Measurements from ENCODE around the gene MED9. TPM values are rescaled to one million over a fixed set of nuclear protein-coding genes. Genes with fewer than 3 reads are reported as not detected.

The MED9 gene
- total RNA-seq, 2 experiments from 2014 or later: 13.8 to 15.0 TPM

- H3K36me3 Mint-ChIP-seq: peaks cover 22% of the 10 kb centered on the region
- peaks cover 15% of the 10 kb centered on the region for H3K27me3 Mint-ChIP-seq
- no peak overlapping the region for H3K27ac Mint-ChIP-seq
- DNase-seq: no peak
- H3K4me1 Mint-ChIP-seq: peaks cover 19% of the 10 kb centered on the region
- no peak overlapping the region for H3K4me3 Mint-ChIP-seq
- H3K9me3 Mint-ChIP-seq: no peaks in the 10 kb centered on the region
Measured at GRCh38 chr17:17492085-17492484, 15.3 kb downstream of the MED9 start.

- Mint-ChIP-seq H3K27me3 (peaks cover 15% of the 10 kb centered on the region), H3K27ac (no peak overlapping the region), H3K9me3 (no peaks in the 10 kb centered on the region), H3K4me3 (no peak overlapping the region), H3K4me1 (peaks cover 18% of the 10 kb centered on the region), H3K36me3 (peaks cover 18% of the 10 kb centered on the region)
- no peak for DNase-seq
Measured at GRCh38 chr17:17492571-17492970, 15.8 kb downstream of the MED9 start.

- H3K4me3 Mint-ChIP-seq: no peak overlapping the region
- H3K9me3 Mint-ChIP-seq: no peaks in the 10 kb centered on the region
- peaks cover 12% of the 10 kb centered on the region for H3K4me1 Mint-ChIP-seq
- H3K27ac Mint-ChIP-seq: no peak overlapping the region
- peaks cover 11% of the 10 kb centered on the region for H3K36me3 Mint-ChIP-seq
- DNase-seq: no peak
- H3K27me3 Mint-ChIP-seq: peaks cover 15% of the 10 kb centered on the region
Measured at GRCh38 chr17:17493249-17493985, 16.6 kb downstream of the MED9 start.

GRCh38 chr17:17493986-17494466, 17.2 kb downstream of the MED9 start:
- Mint-ChIP-seq H3K27ac (no peak overlapping the region), H3K9me3 (no peaks in the 10 kb centered on the region), H3K27me3 (peaks cover 15% of the 10 kb centered on the region), H3K4me1 (peaks cover 12% of the 10 kb centered on the region), H3K36me3 (peaks cover 8% of the 10 kb centered on the region), H3K4me3 (no peak overlapping the region)
- no peak for DNase-seq

GRCh38 chr17:17494499-17494869, 17.7 kb downstream of the MED9 start:
- no peak overlapping the region for H3K4me3 Mint-ChIP-seq
- H3K36me3 Mint-ChIP-seq: peaks cover 8% of the 10 kb centered on the region
- H3K4me1 Mint-ChIP-seq: peaks cover 11% of the 10 kb centered on the region
- H3K27me3 Mint-ChIP-seq: peaks cover 15% of the 10 kb centered on the region
- no peak overlapping the region for H3K27ac Mint-ChIP-seq
- H3K9me3 Mint-ChIP-seq: no peaks in the 10 kb centered on the region
- no peak for DNase-seq

GRCh38 chr17:17494870-17495535, 18.2 kb downstream of the MED9 start:
- Mint-ChIP-seq H3K9me3 (no peaks in the 10 kb centered on the region), H3K27ac (no peak overlapping the region), H3K4me1 (peaks cover 9% of the 10 kb centered on the region), H3K27me3 (peaks cover 15% of the 10 kb centered on the region), H3K4me3 (peak overlapping the region; percentile 58), H3K36me3 (peaks cover 5% of the 10 kb centered on the region)
- peak; percentile 24 for DNase-seq

- peaks cover 5% of the 10 kb centered on the region for H3K36me3 Mint-ChIP-seq
- H3K27ac Mint-ChIP-seq: no peak overlapping the region
- DNase-seq: peak; percentile 34
- peaks cover 15% of the 10 kb centered on the region for H3K27me3 Mint-ChIP-seq
- H3K9me3 Mint-ChIP-seq: no peaks in the 10 kb centered on the region
- peaks cover 9% of the 10 kb centered on the region for H3K4me1 Mint-ChIP-seq
- H3K4me3 Mint-ChIP-seq: peak overlapping the region; percentile 65
Measured at GRCh38 chr17:17495536-17496188, 18.9 kb downstream of the MED9 start.

GRCh38 chr17:17496189-17497064, 19.6 kb downstream of the MED9 start, which contains the start of gene RASD1:
TSS of gene RASD1 (minus strand) at chr17:17496395. CDS start at chr17:17496181, 214 bp downstream.
- peaks cover 15% of the 10 kb centered on the region for H3K27me3 Mint-ChIP-seq
- no peaks in the 10 kb centered on the region for H3K9me3 Mint-ChIP-seq
- no peak within 1 kb of the TSS for H3K27ac Mint-ChIP-seq
- peak; percentile 88 for DNase-seq
- peaks cover 5% of the 10 kb centered on the region for H3K36me3 Mint-ChIP-seq
- H3K4me1 Mint-ChIP-seq: peaks cover 9% of the 10 kb centered on the region
- peak within 1 kb of the TSS; percentile 65 for H3K4me3 Mint-ChIP-seq

- Mint-ChIP-seq H3K9me3 (no peaks in the 10 kb centered on the region), H3K4me3 (no peak overlapping the region), H3K27ac (no peak overlapping the region), H3K36me3 (peaks cover 5% of the 10 kb centered on the region), H3K4me1 (peaks cover 9% of the 10 kb centered on the region), H3K27me3 (peaks cover 18% of the 10 kb centered on the region)
- no peak for DNase-seq
Measured at GRCh38 chr17:17497065-17497844, 20.5 kb downstream of the MED9 start.

GRCh38 chr17:17497845-17498520, 21.2 kb downstream of the MED9 start:
- Mint-ChIP-seq H3K36me3 (peaks cover 3% of the 10 kb centered on the region), H3K4me1 (peaks cover 9% of the 10 kb centered on the region), H3K4me3 (no peak overlapping the region), H3K27ac (no peak overlapping the region), H3K27me3 (peaks cover 19% of the 10 kb centered on the region), H3K9me3 (no peaks in the 10 kb centered on the region)
- no peak for DNase-seq

GRCh38 chr17:17498606-17499301, 22.0 kb downstream of the MED9 start:
- Mint-ChIP-seq H3K4me1 (peaks cover 9% of the 10 kb centered on the region), H3K27ac (no peak overlapping the region), H3K36me3 (no peaks in the 10 kb centered on the region), H3K27me3 (peaks cover 19% of the 10 kb centered on the region), H3K9me3 (no peaks in the 10 kb centered on the region), H3K4me3 (no peak overlapping the region)
- no peak for DNase-seq

- Mint-ChIP-seq H3K27ac (no peak overlapping the region), H3K27me3 (peaks cover 18% of the 10 kb centered on the region), H3K4me1 (peaks cover 8% of the 10 kb centered on the region), H3K4me3 (no peak overlapping the region), H3K36me3 (no peaks in the 10 kb centered on the region), H3K9me3 (no peaks in the 10 kb centered on the region)
- no peak for DNase-seq
Measured at GRCh38 chr17:17499402-17500145, 22.8 kb downstream of the MED9 start.

Data from activated naive CD8-positive, alpha-beta T cell treated with anti-CD3 and anti-CD28 coated beads for 36 hours (primary cell).